ENCODE measurements around the gene CEP41.

DNA sequence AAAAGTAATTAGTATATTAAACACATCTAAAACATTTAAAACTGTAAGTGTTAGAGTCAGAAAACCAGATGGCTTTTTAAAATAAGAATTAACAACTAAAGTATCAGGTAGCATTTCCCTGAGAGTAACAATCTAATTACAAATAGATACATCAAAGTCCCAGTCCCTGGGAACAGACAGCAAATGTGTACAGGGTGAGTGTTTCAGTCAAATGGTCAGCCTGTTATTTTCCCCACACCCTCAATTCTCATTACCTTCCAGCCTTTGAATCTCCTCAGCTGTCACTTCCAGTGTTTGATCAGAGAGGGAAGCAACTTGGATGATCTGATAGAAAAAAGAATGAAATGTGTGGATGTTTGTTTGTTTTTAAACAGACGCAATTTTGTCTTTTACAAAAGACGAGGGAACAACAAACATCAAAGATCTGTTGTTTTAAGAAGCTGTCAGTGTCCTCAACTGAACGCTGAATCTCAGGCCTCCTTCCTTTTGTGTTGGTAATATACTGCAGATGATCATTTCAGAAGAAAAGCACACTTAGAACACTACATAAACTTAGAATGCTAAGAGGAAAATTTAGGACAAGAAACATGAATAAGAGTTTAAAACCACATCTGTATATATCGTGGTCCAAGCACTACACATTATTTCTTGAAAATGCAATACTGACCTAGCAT, 29.8 kb downstream of the CEP41 start:
- TF ChIP-seq, protein P1, sequence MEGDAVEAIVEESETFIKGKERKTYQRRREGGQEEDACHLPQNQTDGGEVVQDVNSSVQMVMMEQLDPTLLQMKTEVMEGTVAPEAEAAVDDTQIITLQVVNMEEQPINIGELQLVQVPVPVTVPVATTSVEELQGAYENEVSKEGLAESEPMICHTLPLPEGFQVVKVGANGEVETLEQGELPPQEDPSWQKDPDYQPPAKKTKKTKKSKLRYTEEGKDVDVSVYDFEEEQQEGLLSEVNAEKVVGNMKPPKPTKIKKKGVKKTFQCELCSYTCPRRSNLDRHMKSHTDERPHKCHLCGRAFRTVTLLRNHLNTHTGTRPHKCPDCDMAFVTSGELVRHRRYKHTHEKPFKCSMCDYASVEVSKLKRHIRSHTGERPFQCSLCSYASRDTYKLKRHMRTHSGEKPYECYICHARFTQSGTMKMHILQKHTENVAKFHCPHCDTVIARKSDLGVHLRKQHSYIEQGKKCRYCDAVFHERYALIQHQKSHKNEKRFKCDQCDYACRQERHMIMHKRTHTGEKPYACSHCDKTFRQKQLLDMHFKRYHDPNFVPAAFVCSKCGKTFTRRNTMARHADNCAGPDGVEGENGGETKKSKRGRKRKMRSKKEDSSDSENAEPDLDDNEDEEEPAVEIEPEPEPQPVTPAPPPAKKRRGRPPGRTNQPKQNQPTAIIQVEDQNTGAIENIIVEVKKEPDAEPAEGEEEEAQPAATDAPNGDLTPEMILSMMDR (conservative IDR thresholded peaks at IDR 0.05; ENCODE audit: low read depth in 2 of 2): no peak
- TF ChIP-seq EZH2 (IDR thresholded peaks at IDR 0.05; ENCODE audit: low read depth, unreplicated experiment) (no peak), POLR2AphosphoS5 (IDR thresholded peaks at IDR 0.05; ENCODE audit: low read depth) (no peak), JUNB (IDR thresholded peaks at IDR 0.05; ENCODE audit: unreplicated experiment) (no peak), CREB1 (CRISPR knock-in tag; IDR thresholded peaks at IDR 0.05; ENCODE audit: low read depth) (no peak), ZNF331 (CRISPR knock-in tag; IDR thresholded peaks at IDR 0.05; ENCODE audit: low read depth) (no peak), NANOG (IDR thresholded peaks at IDR 0.05; ENCODE audit: borderline replicate concordance) (no peak), EZH2phosphoT487 (IDR thresholded peaks at IDR 0.05; ENCODE audit: unreplicated experiment) (no peak)
- TF ChIP-seq, protein P2, sequence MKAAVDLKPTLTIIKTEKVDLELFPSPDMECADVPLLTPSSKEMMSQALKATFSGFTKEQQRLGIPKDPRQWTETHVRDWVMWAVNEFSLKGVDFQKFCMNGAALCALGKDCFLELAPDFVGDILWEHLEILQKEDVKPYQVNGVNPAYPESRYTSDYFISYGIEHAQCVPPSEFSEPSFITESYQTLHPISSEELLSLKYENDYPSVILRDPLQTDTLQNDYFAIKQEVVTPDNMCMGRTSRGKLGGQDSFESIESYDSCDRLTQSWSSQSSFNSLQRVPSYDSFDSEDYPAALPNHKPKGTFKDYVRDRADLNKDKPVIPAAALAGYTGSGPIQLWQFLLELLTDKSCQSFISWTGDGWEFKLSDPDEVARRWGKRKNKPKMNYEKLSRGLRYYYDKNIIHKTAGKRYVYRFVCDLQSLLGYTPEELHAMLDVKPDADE (IDR thresholded peaks at IDR 0.05): no peak
- TF ChIP-seq, protein P3, sequence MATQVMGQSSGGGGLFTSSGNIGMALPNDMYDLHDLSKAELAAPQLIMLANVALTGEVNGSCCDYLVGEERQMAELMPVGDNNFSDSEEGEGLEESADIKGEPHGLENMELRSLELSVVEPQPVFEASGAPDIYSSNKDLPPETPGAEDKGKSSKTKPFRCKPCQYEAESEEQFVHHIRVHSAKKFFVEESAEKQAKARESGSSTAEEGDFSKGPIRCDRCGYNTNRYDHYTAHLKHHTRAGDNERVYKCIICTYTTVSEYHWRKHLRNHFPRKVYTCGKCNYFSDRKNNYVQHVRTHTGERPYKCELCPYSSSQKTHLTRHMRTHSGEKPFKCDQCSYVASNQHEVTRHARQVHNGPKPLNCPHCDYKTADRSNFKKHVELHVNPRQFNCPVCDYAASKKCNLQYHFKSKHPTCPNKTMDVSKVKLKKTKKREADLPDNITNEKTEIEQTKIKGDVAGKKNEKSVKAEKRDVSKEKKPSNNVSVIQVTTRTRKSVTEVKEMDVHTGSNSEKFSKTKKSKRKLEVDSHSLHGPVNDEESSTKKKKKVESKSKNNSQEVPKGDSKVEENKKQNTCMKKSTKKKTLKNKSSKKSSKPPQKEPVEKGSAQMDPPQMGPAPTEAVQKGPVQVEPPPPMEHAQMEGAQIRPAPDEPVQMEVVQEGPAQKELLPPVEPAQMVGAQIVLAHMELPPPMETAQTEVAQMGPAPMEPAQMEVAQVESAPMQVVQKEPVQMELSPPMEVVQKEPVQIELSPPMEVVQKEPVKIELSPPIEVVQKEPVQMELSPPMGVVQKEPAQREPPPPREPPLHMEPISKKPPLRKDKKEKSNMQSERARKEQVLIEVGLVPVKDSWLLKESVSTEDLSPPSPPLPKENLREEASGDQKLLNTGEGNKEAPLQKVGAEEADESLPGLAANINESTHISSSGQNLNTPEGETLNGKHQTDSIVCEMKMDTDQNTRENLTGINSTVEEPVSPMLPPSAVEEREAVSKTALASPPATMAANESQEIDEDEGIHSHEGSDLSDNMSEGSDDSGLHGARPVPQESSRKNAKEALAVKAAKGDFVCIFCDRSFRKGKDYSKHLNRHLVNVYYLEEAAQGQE (IDR thresholded peaks at IDR 0.05; ENCODE audit: unreplicated experiment): no peak
- TF ChIP-seq, protein P4, sequence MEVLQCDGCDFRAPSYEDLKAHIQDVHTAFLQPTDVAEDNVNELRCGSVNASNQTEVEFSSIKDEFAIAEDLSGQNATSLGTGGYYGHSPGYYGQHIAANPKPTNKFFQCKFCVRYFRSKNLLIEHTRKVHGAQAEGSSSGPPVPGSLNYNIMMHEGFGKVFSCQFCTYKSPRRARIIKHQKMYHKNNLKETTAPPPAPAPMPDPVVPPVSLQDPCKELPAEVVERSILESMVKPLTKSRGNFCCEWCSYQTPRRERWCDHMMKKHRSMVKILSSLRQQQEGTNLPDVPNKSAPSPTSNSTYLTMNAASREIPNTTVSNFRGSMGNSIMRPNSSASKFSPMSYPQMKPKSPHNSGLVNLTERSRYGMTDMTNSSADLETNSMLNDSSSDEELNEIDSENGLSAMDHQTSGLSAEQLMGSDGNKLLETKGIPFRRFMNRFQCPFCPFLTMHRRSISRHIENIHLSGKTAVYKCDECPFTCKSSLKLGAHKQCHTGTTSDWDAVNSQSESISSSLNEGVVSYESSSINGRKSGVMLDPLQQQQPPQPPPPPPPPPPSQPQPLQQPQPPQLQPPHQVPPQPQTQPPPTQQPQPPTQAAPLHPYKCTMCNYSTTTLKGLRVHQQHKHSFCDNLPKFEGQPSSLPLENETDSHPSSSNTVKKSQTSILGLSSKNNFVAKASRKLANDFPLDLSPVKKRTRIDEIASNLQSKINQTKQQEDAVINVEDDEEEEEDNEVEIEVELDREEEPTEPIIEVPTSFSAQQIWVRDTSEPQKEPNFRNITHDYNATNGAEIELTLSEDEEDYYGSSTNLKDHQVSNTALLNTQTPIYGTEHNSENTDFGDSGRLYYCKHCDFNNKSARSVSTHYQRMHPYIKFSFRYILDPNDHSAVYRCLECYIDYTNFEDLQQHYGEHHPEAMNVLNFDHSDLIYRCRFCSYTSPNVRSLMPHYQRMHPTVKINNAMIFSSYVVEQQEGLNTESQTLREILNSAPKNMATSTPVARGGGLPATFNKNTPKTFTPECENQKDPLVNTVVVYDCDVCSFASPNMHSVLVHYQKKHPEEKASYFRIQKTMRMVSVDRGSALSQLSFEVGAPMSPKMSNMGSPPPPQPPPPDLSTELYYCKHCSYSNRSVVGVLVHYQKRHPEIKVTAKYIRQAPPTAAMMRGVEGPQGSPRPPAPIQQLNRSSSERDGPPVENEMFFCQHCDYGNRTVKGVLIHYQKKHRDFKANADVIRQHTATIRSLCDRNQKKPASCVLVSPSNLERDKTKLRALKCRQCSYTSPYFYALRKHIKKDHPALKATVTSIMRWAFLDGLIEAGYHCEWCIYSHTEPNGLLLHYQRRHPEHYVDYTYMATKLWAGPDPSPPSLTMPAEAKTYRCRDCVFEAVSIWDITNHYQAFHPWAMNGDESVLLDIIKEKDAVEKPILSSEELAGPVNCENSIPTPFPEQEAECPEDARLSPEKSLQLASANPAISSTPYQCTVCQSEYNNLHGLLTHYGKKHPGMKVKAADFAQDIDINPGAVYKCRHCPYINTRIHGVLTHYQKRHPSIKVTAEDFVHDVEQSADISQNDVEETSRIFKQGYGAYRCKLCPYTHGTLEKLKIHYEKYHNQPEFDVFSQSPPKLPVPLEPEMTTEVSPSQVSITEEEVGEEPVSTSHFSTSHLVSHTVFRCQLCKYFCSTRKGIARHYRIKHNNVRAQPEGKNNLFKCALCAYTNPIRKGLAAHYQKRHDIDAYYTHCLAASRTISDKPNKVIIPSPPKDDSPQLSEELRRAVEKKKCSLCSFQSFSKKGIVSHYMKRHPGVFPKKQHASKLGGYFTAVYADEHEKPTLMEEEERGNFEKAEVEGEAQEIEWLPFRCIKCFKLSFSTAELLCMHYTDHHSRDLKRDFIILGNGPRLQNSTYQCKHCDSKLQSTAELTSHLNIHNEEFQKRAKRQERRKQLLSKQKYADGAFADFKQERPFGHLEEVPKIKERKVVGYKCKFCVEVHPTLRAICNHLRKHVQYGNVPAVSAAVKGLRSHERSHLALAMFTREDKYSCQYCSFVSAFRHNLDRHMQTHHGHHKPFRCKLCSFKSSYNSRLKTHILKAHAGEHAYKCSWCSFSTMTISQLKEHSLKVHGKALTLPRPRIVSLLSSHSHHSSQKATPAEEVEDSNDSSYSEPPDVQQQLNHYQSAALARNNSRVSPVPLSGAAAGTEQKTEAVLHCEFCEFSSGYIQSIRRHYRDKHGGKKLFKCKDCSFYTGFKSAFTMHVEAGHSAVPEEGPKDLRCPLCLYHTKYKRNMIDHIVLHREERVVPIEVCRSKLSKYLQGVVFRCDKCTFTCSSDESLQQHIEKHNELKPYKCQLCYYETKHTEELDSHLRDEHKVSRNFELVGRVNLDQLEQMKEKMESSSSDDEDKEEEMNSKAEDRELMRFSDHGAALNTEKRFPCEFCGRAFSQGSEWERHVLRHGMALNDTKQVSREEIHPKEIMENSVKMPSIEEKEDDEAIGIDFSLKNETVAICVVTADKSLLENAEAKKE (CRISPR knock-in tag; IDR thresholded peaks at IDR 0.05): no peak

Measured in GM23338 (cell line).